PC-3 (cell line): Measurements from ENCODE around the gene MTFMT. TPM values are rescaled to one million over a fixed set of nuclear protein-coding genes. Genes with fewer than 3 reads are reported as not detected.

ENCODE experiments used
- ATAC-seq: fragments of 200-7000 bp; cut with Tn5 transposase; 2 replicates; pipeline ENCODE4 v1.9.1; 2020; ENCODE audit warnings: mild to moderate bottlenecking, moderate library complexity
- BruUV-seq: library from RNA; stranded (reverse); fragments of 400-500 nt; replicated peaks from 2 replicates; lab custom pipeline; 2021; lab: Mats Ljungman, UMichigan
- CTCF ChIA-PET: fragments of 300-600 bp; sonication (Branson Sonifier 250); formaldehyde crosslinking; loops from one replicate; lab custom pipeline; 2022; ENCODE audit warnings: antibody characterized with exemption; lab: Charles Lee
- POLR2A ChIA-PET: fragments of 300-600 bp; sonication (Branson Sonifier 250); formaldehyde crosslinking; loops from one replicate; lab custom pipeline; 2022; ENCODE audit warnings: antibody characterized with exemption; ENCODE audit not compliant: unreplicated experiment; lab: Charles Lee
- DNase-seq: peaks from one replicate; pipeline ENCODE4 v3.0.0-alpha.2; 2015
- H2AFZ ChIP-seq: fragments of 300-600 bp; sonication (generic); 2 replicates; pipeline ENCODE4 v1.6.0; 2016; ENCODE audit warnings: antibody characterized with exemption, low read length
- H3F3A ChIP-seq: fragments of 300-600 bp; sonication (generic); one replicate; pipeline ENCODE4 v1.6.0; 2017; ENCODE audit warnings: antibody characterized with exemption, low read length, control low read depth, mild to moderate bottlenecking; ENCODE audit not compliant: unreplicated experiment
- H3K27ac ChIP-seq: fragments of 300-600 bp; sonication (generic); 2 replicates; pipeline ENCODE4 v1.5.1; 2016; ENCODE audit warnings: mild to moderate bottlenecking, low read length
- H3K27me3 ChIP-seq: fragments of 300-600 bp; sonication (generic); 2 replicates; pipeline ENCODE4 v1.6.1; 2016; ENCODE audit warnings: low read length, mixed read lengths
- H3K36me3 ChIP-seq: fragments of 300-600 bp; sonication (generic); 2 replicates; pipeline ENCODE4 v1.6.1; 2016; ENCODE audit warnings: low read depth, mixed run types, low read length, mixed read lengths
- H3K4me1 ChIP-seq: fragments of 300-600 bp; sonication (generic); 2 replicates; pipeline ENCODE4 v1.5.1; 2016; ENCODE audit warnings: low read length; ENCODE audit not compliant: insufficient read depth
- H3K4me2 ChIP-seq: fragments of 300-600 bp; sonication (generic); 2 replicates; pipeline ENCODE4 v1.6.0; 2016; ENCODE audit warnings: low read length
- H3K4me3 ChIP-seq: fragments of 300-600 bp; sonication (generic); 2 replicates; pipeline ENCODE4 v1.5.1; 2016; ENCODE audit warnings: mild to moderate bottlenecking, low read length, mixed read lengths
- H3K79me2 ChIP-seq: fragments of 300-600 bp; sonication (generic); 2 replicates; pipeline ENCODE4 v1.6.1; 2017; ENCODE audit warnings: low read length, mixed read lengths
- H3K9ac ChIP-seq: fragments of 300-600 bp; sonication (generic); 2 replicates; pipeline ENCODE4 v1.6.0; 2016; ENCODE audit warnings: mild to moderate bottlenecking, low read length
- H3K9me2 ChIP-seq: fragments of 300-600 bp; sonication (generic); replicated peaks from 2 replicates; pipeline ENCODE4 v1.6.1; 2016; ENCODE audit warnings: mixed run types, low read length, mixed read lengths
- H3K9me3 ChIP-seq: fragments of 300-600 bp; sonication (generic); 2 replicates; pipeline ENCODE4 v1.6.1; 2016; ENCODE audit warnings: low read length, mixed read lengths
- H4K20me1 ChIP-seq: fragments of 300-600 bp; sonication (generic); 2 replicates; pipeline ENCODE4 v1.6.1; 2016; ENCODE audit warnings: low read length, mixed read lengths
- CTCF ChIP-seq: fragments of 300-600 bp; sonication (generic); conservative IDR thresholded peaks from 2 replicates; pipeline ENCODE4 v1.5.1; 2017; ENCODE audit warnings: antibody characterized with exemption, low read depth, mild to moderate bottlenecking, low read length
- EZH2 ChIP-seq: fragments of 300-600 bp; sonication (generic); IDR thresholded peaks from one replicate; pipeline ENCODE4 v1.6.1; 2017; ENCODE audit warnings: antibody characterized with exemption, mild to moderate bottlenecking, low read length; ENCODE audit not compliant: unreplicated experiment
- EZH2phosphoT487 ChIP-seq: fragments of 300-600 bp; sonication (generic); IDR thresholded peaks from 2 replicates; pipeline ENCODE4 v1.6.1; 2018; ENCODE audit warnings: mild to moderate bottlenecking, antibody characterized with exemption, low read length, borderline replicate concordance
- intact Hi-C: fragments of 100-400 bp; cut with micrococcal nuclease; formaldehyde crosslinking; loops from 2 replicates; pipeline ENCODE4 v1.9.0; 2023
- total RNA-seq: library from RNA; depleted of rRNA; stranded (reverse); fragments of >200 nt; gene quantifications from 2 replicates; pipeline ENCODE4 v1.2.3, GENCODE V29; 2014

MTFMT gene
- total RNA-seq, 1 experiment from 2014 or later = 15.5 TPM

GRCh38 chr15:65060641-65061397 is 31.4 kb upstream of the MTFMT start:
- Histone ChIP-seq H3K4me1 (peaks cover 11% of the 10 kb centered on the region), H3K9me3 (no peaks in the 10 kb centered on the region), H2AFZ (no peak overlapping the region), H4K20me1 (no peaks in the 10 kb centered on the region), H3F3A (no peaks in the 10 kb centered on the region), H3K9me2 (no peaks in the 10 kb centered on the region), H3K4me3 (no peak overlapping the region), H3K27ac (no peak overlapping the region), H3K79me2 (no peaks in the 10 kb centered on the region), H3K9ac (no peak overlapping the region), H3K36me3 (no peaks in the 10 kb centered on the region), H3K27me3 (no peaks in the 10 kb centered on the region), H3K4me2 (no peak overlapping the region)
- ChIA-PET POLR2A (no interaction called here), CTCF (no interaction called here)
- TF ChIP-seq CTCF = no peak
- TF ChIP-seq EZH2phosphoT487 = no peak
- DNase-seq (no peak), ATAC-seq (no peak)
- intact Hi-C loops = no loop called here
- BruUV-seq = no TSS peak

GRCh38 chr15:65059931-65060596 is 30.6 kb upstream of the MTFMT start:
- intact Hi-C loops = loop anchor here (10.0 kb wide), 1 partner anchor 215 kb away; no protein-coding TSS in a partner anchor
- H2AFZ ChIP-seq = no peak overlapping the region
- H3K27ac ChIP-seq = no peak overlapping the region
- H3K27me3 ChIP-seq = no peaks in the 10 kb centered on the region
- H3K9me3 ChIP-seq = no peaks in the 10 kb centered on the region
- no peaks in the 10 kb centered on the region for H3K36me3 ChIP-seq
- DNase-seq (no peak), ATAC-seq (no peak)
- H4K20me1 ChIP-seq = no peaks in the 10 kb centered on the region
- H3K4me1 ChIP-seq = peaks cover 17% of the 10 kb centered on the region
- TF ChIP-seq CTCF = no peak
- no peak for TF ChIP-seq EZH2phosphoT487
- TF ChIP-seq EZH2 = no peak
- H3K9me2 ChIP-seq = no peaks in the 10 kb centered on the region
- H3F3A ChIP-seq = no peaks in the 10 kb centered on the region
- H3K4me2 ChIP-seq = no peak overlapping the region
- H3K9ac ChIP-seq = no peak overlapping the region
- H3K4me3 ChIP-seq = no peak overlapping the region
- ChIA-PET POLR2A (no interaction called here), CTCF (no interaction called here)
- no TSS peak for BruUV-seq
- no peaks in the 10 kb centered on the region for H3K79me2 ChIP-seq

- no peak overlapping the region for H3K4me3 ChIP-seq
- no peak overlapping the region for H3K4me2 ChIP-seq
- peaks cover 17% of the 10 kb centered on the region for H3K4me1 ChIP-seq
- H3K79me2 ChIP-seq = no peaks in the 10 kb centered on the region
- H3F3A ChIP-seq = no peaks in the 10 kb centered on the region
- no peak for TF ChIP-seq CTCF
- TF ChIP-seq EZH2 = no peak
- no peak for TF ChIP-seq EZH2phosphoT487
- no peaks in the 10 kb centered on the region for H3K9me3 ChIP-seq
- no peaks in the 10 kb centered on the region for H3K36me3 ChIP-seq
- DNase-seq (no peak), ATAC-seq (no peak)
- no peak overlapping the region for H3K27ac ChIP-seq
- H3K9ac ChIP-seq = no peak overlapping the region
- POLR2A ChIA-PET = no interaction called here
- H3K9me2 ChIP-seq = no peaks in the 10 kb centered on the region
- no TSS peak for BruUV-seq
- CTCF ChIA-PET = no interaction called here
- no peaks in the 10 kb centered on the region for H3K27me3 ChIP-seq
- intact Hi-C loops = loop anchor here (10.0 kb wide), 1 partner anchor 215 kb away; no protein-coding TSS in a partner anchor
- no peaks in the 10 kb centered on the region for H4K20me1 ChIP-seq
- no peak overlapping the region for H2AFZ ChIP-seq
Measured at GRCh38 chr15:65059369-65059750, 29.9 kb upstream of the MTFMT start.
